ENCODE measurements around the gene WDPCP. TPM values are rescaled to one million over a fixed set of nuclear protein-coding genes. Genes with fewer than 3 reads are reported as not detected.

Gene WDPCP
- total and polyA plus RNA-seq, 2 of the 13 experiments (the other 11 are each of a cell fraction or from before 2014, with no cell fraction given) = 2.9 to 5.2 TPM

GRCh38 chr2:63194175-63194574, 394.1 kb downstream of the WDPCP start (continued):
- TF ChIP-seq SRY (CRISPR knock-in tag; IDR thresholded peaks at IDR 0.05) (no peak), ZNF281 (CRISPR knock-in tag; IDR thresholded peaks at IDR 0.05; ENCODE audit: borderline replicate concordance) (no peak), TFDP2 (CRISPR knock-in tag; IDR thresholded peaks at IDR 0.05) (no peak; the same call in 1 of the 2 replicates), TOPORS (CRISPR knock-in tag; IDR thresholded peaks at IDR 0.05) (no peak), PHB2 (IDR thresholded peaks at IDR 0.05; ENCODE audit: partially characterized antibody) (no peak), ZNF761 (CRISPR knock-in tag; conservative IDR thresholded peaks at IDR 0.05) (no peak), CAMTA2 (CRISPR knock-in tag; IDR thresholded peaks at IDR 0.05; ENCODE audit: borderline replicate concordance) (no peak), AKNA (CRISPR knock-in tag; IDR thresholded peaks at IDR 0.05; ENCODE audit: borderline replicate concordance) (no peak), FOXK1 (CRISPR knock-in tag; IDR thresholded peaks at IDR 0.05; ENCODE audit: borderline replicate concordance, low read depth) (peak; percentile 54; the same call in 1 of the 2 replicates), ZSCAN29 (CRISPR knock-in tag; conservative IDR thresholded peaks at IDR 0.05) (no peak), ZNF792 (CRISPR knock-in tag; IDR thresholded peaks at IDR 0.05) (no peak), ZNF737 (CRISPR knock-in tag; IDR thresholded peaks at IDR 0.05; ENCODE audit: borderline replicate concordance) (no peak), ZXDC (CRISPR knock-in tag; IDR thresholded peaks at IDR 0.05) (no peak), ZNF558 (CRISPR knock-in tag; IDR thresholded peaks at IDR 0.05; ENCODE audit: borderline replicate concordance) (no peak), ZC3H13 (CRISPR knock-in tag; IDR thresholded peaks at IDR 0.05) (no peak), MZF1 (CRISPR knock-in tag; IDR thresholded peaks at IDR 0.05; ENCODE audit: borderline replicate concordance) (no peak)

Data from HepG2 (cell line).